Esophagus squamous epithelium (tissue), 4 donors: ENCODE data around the gene KLHL40.

Source experiments
- CTCF ChIP-seq, 6 experiments: fragments of 450-650 bp in 4 of 6; fragments of 200-600 bp in 2 of 6; sonication (generic) in 2 of 6; IDR thresholded peaks; one replicate each; pipeline ENCODE4 v1.5.1; 2016 to 2019; ENCODE audit warnings: antibody characterized with exemption in 6 of 6, mild to moderate bottlenecking in 4 of 6, moderate library complexity in 4 of 6
- POLR2A ChIP-seq, 4 donors: fragments of 450-650 bp; IDR thresholded peaks; one replicate each; pipeline ENCODE4 v1.6.1; 2017; ENCODE audit warnings: antibody characterized with exemption in 4 of 4, mild to moderate bottlenecking in 4 of 4, moderate library complexity in 3 of 4

GRCh38 chr3:42649783-42650182 lies 35.6 kb upstream of the KLHL40 start:
- no peak for TF ChIP-seq POLR2A (IDR thresholded peaks at IDR 0.05)
- TF ChIP-seq CTCF (IDR thresholded peaks at IDR 0.05), result no peak
